ENCODE data around the gene GNG2.
A peak's percentile ranks its signal among the peaks of the same experiment; 100 is the strongest.

GNG2 gene

DNA sequence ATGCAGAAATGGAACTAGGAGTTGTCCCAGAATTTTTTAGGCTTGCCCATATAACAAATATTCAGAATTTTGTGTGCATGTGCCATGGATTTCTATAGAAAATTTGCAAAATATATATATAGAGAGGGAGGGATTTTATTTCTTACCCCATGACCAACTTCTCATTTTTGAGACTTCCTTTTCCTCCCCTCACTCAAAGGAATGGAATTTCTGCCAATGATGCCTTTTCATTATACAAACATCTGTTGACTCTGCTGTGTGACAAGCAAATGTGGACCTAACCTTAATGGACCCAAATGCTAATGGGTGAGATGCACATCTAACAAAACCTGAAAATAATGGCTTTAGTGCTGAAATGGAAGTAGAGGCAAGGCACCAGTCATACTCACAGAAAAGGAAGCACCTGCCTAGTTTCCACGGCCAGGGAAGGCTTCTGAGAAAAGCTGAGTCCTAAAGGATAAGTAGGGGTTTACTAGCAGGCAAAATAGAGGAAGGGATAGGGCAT, 3.6 kb upstream of the GNG2 start:
- DNase-seq = no peak

DNA sequence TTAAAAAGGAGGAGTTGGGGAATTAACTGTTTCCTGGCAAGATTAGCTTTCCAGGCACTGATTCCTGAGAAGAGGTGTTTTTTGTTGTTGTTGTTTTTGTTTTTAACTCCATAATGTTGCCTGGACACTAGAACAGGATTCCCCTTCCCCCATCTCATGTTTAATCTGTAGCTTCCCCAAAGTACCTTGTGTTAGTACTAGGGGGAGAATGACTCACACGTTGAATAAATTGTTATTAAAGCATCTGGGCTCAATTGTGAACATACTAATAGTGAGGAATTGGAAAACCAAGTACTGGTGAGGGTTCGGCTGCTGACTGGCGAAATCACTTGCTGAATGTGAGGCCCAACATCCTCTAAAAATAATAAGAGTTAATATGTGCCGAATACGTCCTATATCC, 1.3 kb upstream of the GNG2 start:
- no peak for DNase-seq

- DNase-seq = no peak
Observed at GRCh38 chr14:51860825-51861499, 550 bp downstream of the GNG2 start.

GRCh38 chr14:51862176-51862796, 1.9 kb downstream of the GNG2 start:
- DNase-seq = no peak

- no peak for DNase-seq
Observed at GRCh38 chr14:51862860-51863259, 2.4 kb downstream of the GNG2 start.

DNA sequence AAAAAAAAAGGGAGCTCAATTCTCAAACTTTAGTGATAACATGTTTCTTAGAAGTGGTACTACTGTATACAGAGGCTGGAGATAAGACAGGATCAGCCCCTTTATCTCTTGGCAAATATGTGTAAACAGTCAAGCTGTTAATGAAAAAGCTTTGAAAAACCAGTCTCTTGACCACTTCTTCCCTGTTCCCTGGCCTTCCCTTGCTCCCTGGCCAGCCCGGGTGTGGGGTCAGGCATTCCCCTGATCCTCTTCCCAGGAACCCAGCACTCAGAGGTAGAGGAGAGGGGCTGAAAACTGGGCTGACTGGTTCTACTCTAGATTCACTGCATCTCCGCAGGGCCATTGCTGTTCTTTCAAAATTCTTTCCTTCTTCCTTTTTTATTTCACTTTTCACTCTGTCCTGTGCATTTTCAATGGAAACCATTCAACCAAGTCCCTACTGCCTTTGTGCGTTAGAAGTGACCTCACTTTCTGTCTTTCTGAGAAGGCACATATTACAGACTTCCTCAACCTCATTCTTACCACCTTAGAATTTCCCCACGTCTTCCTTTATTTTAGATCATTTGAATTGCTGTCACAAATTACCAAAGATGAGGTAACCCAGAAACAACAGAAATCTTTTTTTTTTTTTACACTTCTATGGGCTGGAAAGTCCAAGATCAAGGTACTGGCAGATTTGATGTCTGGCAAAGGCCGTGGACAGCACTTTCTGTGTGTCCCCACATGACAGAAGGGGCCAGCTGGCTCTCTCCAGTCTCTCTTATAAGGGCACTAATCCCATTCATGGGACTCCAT, 5.7 kb downstream of the GNG2 start:
- no peak for DNase-seq

- no peak for DNase-seq
Observed at GRCh38 chr14:51867741-51868140, 7.3 kb downstream of the GNG2 start.

GRCh38 chr14:51868405-51868804, 8.0 kb downstream of the GNG2 start:
- no peak for DNase-seq

- no peak for DNase-seq
Observed at GRCh38 chr14:51869411-51870100, 9.1 kb downstream of the GNG2 start.

DNA sequence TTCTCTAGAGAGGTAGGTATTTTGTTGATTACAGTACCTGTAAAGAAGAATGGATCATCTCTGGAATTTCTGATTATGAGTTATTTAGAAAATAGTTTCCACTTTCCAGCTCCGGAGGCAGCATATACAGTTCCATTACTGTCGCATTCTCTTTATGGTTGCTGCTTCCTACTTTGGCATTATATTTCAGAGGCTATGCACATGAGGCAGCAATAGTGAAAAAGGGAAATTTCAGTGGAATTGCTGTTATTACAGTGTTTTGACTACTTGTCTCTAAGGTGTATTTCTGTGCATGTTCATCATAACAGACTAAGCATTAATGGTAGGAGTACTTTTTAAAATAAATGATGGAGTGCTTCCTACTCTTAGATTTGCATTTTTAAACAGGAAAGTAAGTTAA, 10.2 kb downstream of the GNG2 start:
- DNase-seq = no peak

GRCh38 chr14:51871846-51872245, 11.4 kb downstream of the GNG2 start:
- no peak for DNase-seq

DNA sequence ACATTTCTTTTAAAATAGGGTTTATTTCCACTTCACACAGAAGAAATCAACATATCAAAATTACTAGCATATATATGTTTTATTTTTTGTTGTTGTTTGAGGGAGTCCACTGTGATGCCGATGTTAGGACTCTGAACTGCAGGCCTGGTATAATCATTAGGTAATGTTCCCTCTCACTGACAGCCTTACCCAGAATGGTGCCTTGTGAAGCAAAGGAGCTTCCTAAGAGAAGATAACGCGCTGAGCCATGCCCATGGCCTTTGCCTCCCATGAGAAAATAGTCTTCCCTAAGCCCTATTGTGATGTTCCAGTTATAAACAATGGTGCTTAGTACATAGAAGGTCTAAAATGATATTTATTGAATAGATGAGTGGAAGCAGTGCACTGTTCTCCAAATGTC, 12.0 kb downstream of the GNG2 start:
- peak in 1 of 2 experiments; percentile 42 for DNase-seq

DNA sequence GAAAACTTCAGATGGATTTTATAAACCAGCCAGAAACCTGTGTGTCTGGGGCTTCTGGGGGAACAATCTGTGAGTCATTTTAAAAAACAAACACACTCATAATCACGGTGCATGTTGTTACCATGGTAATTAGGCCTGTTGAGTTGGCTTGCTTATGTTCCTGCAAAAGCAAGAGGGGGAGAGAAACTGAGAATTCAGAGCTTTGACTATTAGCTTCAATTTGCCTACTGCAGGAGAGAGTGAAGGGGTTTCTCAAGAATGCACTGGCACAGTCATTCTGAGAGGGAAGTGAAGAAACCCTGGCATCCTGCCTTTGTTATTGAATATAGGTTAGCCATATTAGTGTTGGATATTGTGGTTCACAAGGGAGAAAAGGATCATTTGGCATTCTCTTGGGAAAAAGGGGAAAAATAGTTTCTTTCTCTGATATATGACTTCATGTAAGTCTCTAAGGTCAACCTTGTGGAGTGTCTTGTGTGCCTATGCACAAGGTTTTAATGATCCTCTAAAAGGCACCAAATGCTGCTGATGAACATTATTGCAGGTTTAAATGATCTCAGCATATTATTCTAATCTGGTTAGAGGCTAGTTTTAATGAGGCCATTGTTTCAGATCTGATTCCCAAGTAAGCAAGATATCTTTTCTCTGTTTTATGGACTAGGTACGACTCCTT, 12.9 kb downstream of the GNG2 start:
- DNase-seq = peak; percentile 30 to 36

DNA sequence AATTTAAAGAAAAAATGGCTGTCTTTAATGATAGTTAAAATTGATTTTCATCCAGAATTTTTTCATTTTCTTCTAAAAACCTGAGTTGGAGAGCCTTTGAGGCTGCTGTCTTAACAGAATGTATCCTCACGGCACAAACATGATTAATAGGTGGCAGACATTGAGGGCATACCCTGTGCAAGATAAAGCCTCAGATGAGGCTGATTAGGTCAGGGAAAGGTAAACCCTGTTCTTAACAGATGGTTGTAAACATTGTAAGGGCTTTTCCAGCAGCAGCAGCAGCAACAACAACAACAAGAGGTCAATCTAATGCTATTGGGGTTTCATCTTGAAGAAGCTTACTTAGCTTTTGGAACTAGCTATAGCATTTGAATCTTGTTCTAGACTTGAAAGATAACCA, 17.4 kb downstream of the GNG2 start:
- DNase-seq = no peak

GRCh38 chr14:51879170-51879569, 18.8 kb downstream of the GNG2 start:
- no peak for DNase-seq

DNA sequence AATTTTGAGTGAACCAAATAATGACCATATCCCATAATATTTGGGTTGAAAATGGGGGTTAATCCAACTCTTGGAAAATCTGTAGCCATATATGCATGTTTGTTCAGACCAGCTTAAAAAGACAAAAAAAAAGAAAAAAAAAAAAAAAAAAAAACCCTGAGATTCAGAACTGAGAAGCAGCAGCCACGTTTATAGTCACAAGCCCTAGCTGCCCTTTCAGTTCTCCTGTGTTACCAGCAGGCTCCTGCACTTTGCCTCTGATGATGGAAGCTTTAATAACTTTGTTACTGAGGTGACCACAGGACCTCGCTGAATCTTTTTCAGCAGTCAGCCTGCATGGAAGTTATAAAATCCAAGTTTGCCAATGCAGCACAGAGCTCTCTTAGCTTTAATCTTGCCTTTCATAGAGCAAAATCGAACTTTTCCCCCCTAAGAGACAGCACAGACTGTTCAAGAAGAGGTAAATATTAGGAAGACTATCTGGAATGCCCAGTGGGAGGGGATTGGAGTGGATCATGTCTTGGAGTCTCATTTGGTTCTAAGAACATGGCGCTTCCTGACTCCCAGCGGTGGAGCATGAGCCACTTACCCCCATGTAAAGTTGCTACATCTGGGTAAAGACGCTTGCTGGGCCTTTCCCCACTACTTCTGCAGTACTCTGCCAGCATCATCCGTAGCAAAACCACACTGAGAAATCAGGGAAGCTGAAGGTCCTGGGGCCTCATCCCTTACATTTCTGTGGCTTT, 20.6 kb downstream of the GNG2 start:
- DNase-seq = no peak

DNA sequence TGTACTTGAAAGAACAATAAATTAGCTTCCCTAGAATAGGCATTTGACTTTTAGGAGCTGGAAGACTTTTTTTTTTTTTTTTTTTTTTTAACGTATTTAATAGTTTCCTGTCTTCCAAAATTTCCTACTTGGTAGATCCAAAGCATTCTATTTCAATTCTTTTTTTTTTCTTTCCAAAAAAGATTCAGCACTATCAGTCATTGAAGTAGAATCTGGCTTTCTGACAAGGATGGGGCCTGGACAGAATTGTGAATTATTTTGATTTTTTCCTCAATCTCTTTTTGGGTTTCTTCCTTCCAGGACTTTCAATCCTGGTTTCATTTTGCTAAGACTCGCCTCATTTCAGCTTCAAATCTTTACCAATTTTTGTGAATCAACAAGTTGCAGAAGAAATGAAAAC, 21.2 kb downstream of the GNG2 start:
- no peak for DNase-seq

DNA sequence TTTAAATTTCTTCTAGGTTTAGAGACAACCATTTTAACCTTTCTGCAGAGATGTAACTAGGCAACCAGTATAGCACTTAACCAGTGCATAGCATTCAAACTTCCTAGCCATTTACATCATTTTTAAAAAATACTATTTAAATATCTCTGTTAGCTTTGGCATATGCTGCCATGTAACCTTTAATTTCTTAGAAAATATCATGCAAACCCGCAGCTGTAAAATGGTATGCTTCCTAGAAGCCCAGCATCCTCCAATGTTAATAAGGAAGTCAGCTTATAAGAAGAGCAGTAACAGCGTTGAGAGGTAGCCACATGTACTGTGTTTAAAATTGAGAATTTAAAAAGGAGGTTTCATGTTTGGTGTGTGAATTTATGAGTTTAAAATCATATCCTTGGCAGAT, 22.8 kb downstream of the GNG2 start:
- no peak for DNase-seq

- DNase-seq = no peak
Observed at GRCh38 chr14:51884086-51884927, 23.9 kb downstream of the GNG2 start.

GRCh38 chr14:51889851-51890250, 29.4 kb downstream of the GNG2 start:
- DNase-seq = no peak

DNA sequence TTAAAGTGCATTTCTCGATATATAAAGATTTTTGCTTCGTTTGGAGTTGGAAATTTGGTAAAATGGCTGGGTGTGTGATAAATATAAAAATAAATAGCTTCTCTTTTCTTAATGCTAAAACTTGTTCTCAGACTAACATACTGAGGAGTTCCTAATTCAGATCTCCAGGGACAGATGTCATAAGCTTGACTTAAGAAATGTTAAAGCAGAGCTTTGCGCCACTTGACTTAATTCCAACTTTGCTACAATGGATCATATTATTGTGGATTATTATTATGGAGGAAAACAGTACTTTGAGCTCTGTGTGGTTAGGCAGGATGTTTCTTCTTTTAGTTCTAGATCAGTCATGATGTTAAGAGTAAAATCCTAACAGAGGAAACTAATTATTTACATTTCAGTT, 33.8 kb downstream of the GNG2 start:
- DNase-seq = no peak

All from NCI-H1930 (cell line).